ENCODE results near the gene GAPDHS.

GRCh38 chr19:35502751-35503150, 30.5 kb upstream of the GAPDHS start:
- TF ChIP-seq CTCF (IDR thresholded peaks at IDR 0.05) (no peak), POLR2A (IDR thresholded peaks at IDR 0.05) (no peak)

Measured in right lobe of liver (tissue), 4 donors.